SK-N-SH treated with all-trans-retinoic acid at 6 μM for 48 hours (cell line): ENCODE data around the gene PIGL.

ENCODE experiments used
- ATAC-seq: fragments of 200-7000 bp; cut with Tn5 transposase; 3 replicates; pipeline ENCODE4 v1.9.1; 2020; ENCODE audit warnings: mild to moderate bottlenecking, moderate library complexity
- ARNTL ChIP-seq: fragments of 450-650 bp; formaldehyde crosslinking; IDR thresholded peaks from 2 replicates; pipeline ENCODE4 v1.5.0; 2020; ENCODE audit warnings: low read depth, mild to moderate bottlenecking, moderate library complexity, borderline replicate concordance
- BACH2 ChIP-seq: fragments of 250-450 bp; sonication (Bioruptor Pico); IDR thresholded peaks from 2 replicates; pipeline ENCODE4 v1.9.0; 2021; ENCODE audit warnings: mild to moderate bottlenecking, borderline replicate concordance
- CREB5 ChIP-seq: fragments of 250-450 bp; sonication (Bioruptor Pico); IDR thresholded peaks from 2 replicates; pipeline ENCODE4 v1.5.1; 2020; ENCODE audit warnings: low read depth, mild to moderate bottlenecking, moderate library complexity
- CSRNP3 ChIP-seq: fragments of 250-450 bp; sonication (Bioruptor Pico); IDR thresholded peaks from 2 replicates; pipeline ENCODE4 v1.5.1; 2021; ENCODE audit warnings: mild to moderate bottlenecking, moderate library complexity
- ESRRG ChIP-seq: fragments of 250-450 bp; sonication (Bioruptor Pico); IDR thresholded peaks from 2 replicates; pipeline ENCODE4 v1.6.1; 2021; ENCODE audit warnings: mild to moderate bottlenecking
- GLIS3 ChIP-seq: fragments of 250-450 bp; sonication (Bioruptor Pico); IDR thresholded peaks from 2 replicates; pipeline ENCODE4 v1.5.0; 2020; ENCODE audit warnings: mild to moderate bottlenecking, moderate library complexity
- ISL1 ChIP-seq: fragments of 250-450 bp; sonication (Bioruptor Pico); IDR thresholded peaks from 2 replicates; pipeline ENCODE4 v2.1.2; 2022; ENCODE audit warnings: mild to moderate bottlenecking, moderate library complexity
- OSR1 ChIP-seq: fragments of 250-450 bp; sonication (Bioruptor Pico); IDR thresholded peaks from 2 replicates; pipeline ENCODE4 v1.8.0; 2022; ENCODE audit warnings: moderate library complexity, mild to moderate bottlenecking, inconsistent platforms
- PATZ1 ChIP-seq: fragments of 250-450 bp; sonication (Bioruptor Pico); IDR thresholded peaks from 2 replicates; pipeline ENCODE4 v1.8.0; 2020; ENCODE audit warnings: mild to moderate bottlenecking, moderate library complexity, borderline replicate concordance
- PPARA ChIP-seq: fragments of 250-450 bp; sonication (Bioruptor Pico); IDR thresholded peaks from 2 replicates; pipeline ENCODE4 v1.5.0; 2020; ENCODE audit warnings: mild to moderate bottlenecking, borderline replicate concordance
- RARB ChIP-seq: fragments of 250-450 bp; sonication (Bioruptor Pico); IDR thresholded peaks from 2 replicates; pipeline ENCODE4 v1.8.0; 2021; ENCODE audit warnings: mild to moderate bottlenecking, moderate library complexity
- TCF4 ChIP-seq: fragments of 250-450 bp; sonication (Bioruptor Pico); IDR thresholded peaks from 2 replicates; pipeline ENCODE4 v1.8.0; 2021; ENCODE audit warnings: mild to moderate bottlenecking, moderate library complexity, borderline replicate concordance
- TOX ChIP-seq: fragments of 250-450 bp; sonication (Bioruptor Pico); IDR thresholded peaks from 2 replicates; pipeline ENCODE4 v1.8.0; 2021; ENCODE audit warnings: mild to moderate bottlenecking, moderate library complexity, borderline replicate concordance
- TSHZ2 ChIP-seq: fragments of 250-450 bp; sonication (Bioruptor Pico); IDR thresholded peaks from 2 replicates; pipeline ENCODE4 v1.5.0; 2020; ENCODE audit warnings: mild to moderate bottlenecking, moderate library complexity
- ZC3H10 ChIP-seq: fragments of 250-450 bp; sonication (Bioruptor Pico); IDR thresholded peaks from 2 replicates; pipeline ENCODE4 v1.5.1; 2021; ENCODE audit warnings: mild to moderate bottlenecking, moderate library complexity
- ZFP3 ChIP-seq: fragments of 250-450 bp; sonication (Bioruptor Pico); IDR thresholded peaks from 2 replicates; pipeline ENCODE4 v1.5.0; 2020; ENCODE audit warnings: mild to moderate bottlenecking, moderate library complexity
- ZFP30 ChIP-seq: fragments of 450-650 bp; formaldehyde crosslinking; IDR thresholded peaks from 2 replicates; pipeline ENCODE4 v1.5.0; 2022; ENCODE audit warnings: mild to moderate bottlenecking, moderate library complexity
- ZNF565 ChIP-seq: fragments of 450-650 bp; formaldehyde crosslinking; conservative IDR thresholded peaks from 2 replicates; pipeline ENCODE4 v1.5.0; 2020; ENCODE audit warnings: low read depth, mild to moderate bottlenecking, moderate library complexity
- ZNF70 ChIP-seq: fragments of 450-650 bp; formaldehyde crosslinking; IDR thresholded peaks from 2 replicates; pipeline ENCODE4 v1.5.0; 2020; ENCODE audit warnings: mild to moderate bottlenecking, moderate library complexity
- ZNF8 ChIP-seq: fragments of 450-650 bp; formaldehyde crosslinking; IDR thresholded peaks from 2 replicates; pipeline ENCODE4 v1.5.0; 2020; ENCODE audit warnings: mild to moderate bottlenecking, moderate library complexity

The PIGL gene

GRCh38 chr17:16314859-16315258 lies 97.8 kb downstream of the PIGL start:
- no peak for TF ChIP-seq OSR1
- TF ChIP-seq RARB (CRISPR knock-in tag), result no peak
- no peak for TF ChIP-seq ZNF8 (CRISPR knock-in tag)
- TF ChIP-seq ZNF70 (CRISPR knock-in tag), result no peak
- TF ChIP-seq BACH2, result no peak
- no peak for TF ChIP-seq ZNF565 (CRISPR knock-in tag)
- TF ChIP-seq CSRNP3, result no peak
- TF ChIP-seq GLIS3 (CRISPR knock-in tag), result no peak
- no peak for TF ChIP-seq ESRRG
- no peak for TF ChIP-seq ARNTL (CRISPR knock-in tag)
- no peak for TF ChIP-seq TOX (CRISPR knock-in tag)
- TF ChIP-seq PPARA (CRISPR knock-in tag), result no peak
- TF ChIP-seq TSHZ2, result no peak
- TF ChIP-seq ZFP3 (CRISPR knock-in tag), result no peak
- no peak for TF ChIP-seq ISL1
- TF ChIP-seq ZC3H10 (CRISPR knock-in tag), result no peak
- no peak for TF ChIP-seq CREB5 (CRISPR knock-in tag)
- TF ChIP-seq PATZ1 (CRISPR knock-in tag), result no peak

GRCh38 chr17:16319969-16320368 lies 103.0 kb downstream of the PIGL start:
- ATAC-seq, result no peak
- TF ChIP-seq ISL1 (no peak), CREB5 (CRISPR knock-in tag) (no peak), GLIS3 (CRISPR knock-in tag) (no peak), TSHZ2 (no peak), CSRNP3 (no peak), ZNF70 (CRISPR knock-in tag) (no peak), ARNTL (CRISPR knock-in tag) (no peak), TCF4 (CRISPR knock-in tag) (no peak), PPARA (CRISPR knock-in tag) (no peak), ESRRG (no peak), RARB (CRISPR knock-in tag) (no peak), ZFP30 (no peak)

More at GRCh38 chr17:16314859-16315258, 97.8 kb downstream of the PIGL start:
- no peak for ATAC-seq
